ENCODE results near the gene GSC. TPM values are rescaled to one million over a fixed set of nuclear protein-coding genes. Genes with fewer than 3 reads are reported as not detected.
"Not testable (repeated sequence)": the region's sequence is repeated elsewhere in the genome, so short reads cannot be mapped to it uniquely, and the experiment has no call there.

The GSC gene
- total RNA-seq, 2 experiments from 2014 or later: not detected

DNA sequence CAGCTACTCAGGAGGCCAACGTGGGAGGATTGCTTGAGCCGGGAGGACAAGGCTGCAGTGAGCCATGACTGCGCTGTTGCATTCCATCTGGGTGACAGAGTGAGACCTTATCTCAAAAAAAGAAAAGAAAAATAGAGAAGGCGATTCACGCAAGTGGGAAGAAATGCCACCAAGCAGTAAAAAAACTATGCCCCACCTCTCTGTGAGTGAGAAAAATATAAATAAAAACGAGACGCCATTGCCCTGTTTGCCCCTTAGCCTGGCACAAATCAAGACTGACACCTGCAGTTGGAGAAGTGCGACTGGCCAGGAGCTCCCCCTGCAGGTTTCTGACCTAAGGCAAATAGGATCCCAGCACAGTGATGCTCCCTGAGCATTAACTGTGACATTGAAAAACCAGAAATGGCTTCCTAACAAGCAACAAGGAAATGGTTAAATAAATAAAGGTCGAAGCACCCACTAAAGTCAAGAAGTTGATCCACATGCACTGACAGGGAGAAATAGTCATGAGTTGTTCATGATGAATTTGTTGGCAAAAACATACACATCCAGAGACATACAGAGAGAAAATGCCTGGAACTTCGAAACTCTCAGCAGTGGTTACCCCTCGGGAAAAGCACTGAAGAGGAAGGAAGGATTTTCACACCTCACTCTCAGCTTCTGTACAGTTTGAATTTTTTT lies 21.1 kb downstream of the GSC start:
- Histone ChIP-seq H2AFZ (ENCODE audit: low read length) (no peak overlapping the region), H3K4me2 (ENCODE audit: low read length) (no peak overlapping the region), H3K27ac (ENCODE audit: low read depth, low read length, poor library complexity, severe bottlenecking) (no peak overlapping the region), H3K36me3 (ENCODE audit: insufficient read depth, low read length) (no peaks in the 10 kb centered on the region), H3K9me2 (ENCODE audit: insufficient read depth, low read length) (no peaks in the 10 kb centered on the region), H3K79me2 (ENCODE audit: insufficient read depth, low read depth, low read length) (no peaks in the 10 kb centered on the region), H3K4me1 (ENCODE audit: insufficient read depth, low read length, poor library complexity, severe bottlenecking) (no peaks in the 10 kb centered on the region), H3K4me3 (ENCODE audit: low read depth, low read length, poor library complexity, severe bottlenecking) (no peak overlapping the region), H4K20me1 (ENCODE audit: insufficient read depth, low read length) (no peaks in the 10 kb centered on the region), H3K9me3 (ENCODE audit: low read length) (no peaks in the 10 kb centered on the region)
- intact Hi-C loops (cut with micrococcal nuclease; ENCODE audit: unreplicated experiment): no loop called here
- peak; percentile 46 for DNase-seq (ENCODE audit: low spot score)
- POLR2A ChIA-PET: interaction anchor here (0.6 to 0.7 kb wide), 3 partner anchors 18 to 802 kb away, joined by 3 to 5 read pairs (median 3); no protein-coding TSS in a partner anchor
- no TSS peak for BruUV-seq (replicated peaks)
- CTCF ChIA-PET (ENCODE audit: unreplicated experiment): no interaction called here
- TF ChIP-seq, protein P1, sequence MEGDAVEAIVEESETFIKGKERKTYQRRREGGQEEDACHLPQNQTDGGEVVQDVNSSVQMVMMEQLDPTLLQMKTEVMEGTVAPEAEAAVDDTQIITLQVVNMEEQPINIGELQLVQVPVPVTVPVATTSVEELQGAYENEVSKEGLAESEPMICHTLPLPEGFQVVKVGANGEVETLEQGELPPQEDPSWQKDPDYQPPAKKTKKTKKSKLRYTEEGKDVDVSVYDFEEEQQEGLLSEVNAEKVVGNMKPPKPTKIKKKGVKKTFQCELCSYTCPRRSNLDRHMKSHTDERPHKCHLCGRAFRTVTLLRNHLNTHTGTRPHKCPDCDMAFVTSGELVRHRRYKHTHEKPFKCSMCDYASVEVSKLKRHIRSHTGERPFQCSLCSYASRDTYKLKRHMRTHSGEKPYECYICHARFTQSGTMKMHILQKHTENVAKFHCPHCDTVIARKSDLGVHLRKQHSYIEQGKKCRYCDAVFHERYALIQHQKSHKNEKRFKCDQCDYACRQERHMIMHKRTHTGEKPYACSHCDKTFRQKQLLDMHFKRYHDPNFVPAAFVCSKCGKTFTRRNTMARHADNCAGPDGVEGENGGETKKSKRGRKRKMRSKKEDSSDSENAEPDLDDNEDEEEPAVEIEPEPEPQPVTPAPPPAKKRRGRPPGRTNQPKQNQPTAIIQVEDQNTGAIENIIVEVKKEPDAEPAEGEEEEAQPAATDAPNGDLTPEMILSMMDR (conservative IDR thresholded peaks at IDR 0.05; ENCODE audit: low read length): peak; percentile 83
- no peak for TF ChIP-seq EZH2phosphoT487 (IDR thresholded peaks at IDR 0.05; ENCODE audit: borderline replicate concordance, low read depth, low read length)

DNA sequence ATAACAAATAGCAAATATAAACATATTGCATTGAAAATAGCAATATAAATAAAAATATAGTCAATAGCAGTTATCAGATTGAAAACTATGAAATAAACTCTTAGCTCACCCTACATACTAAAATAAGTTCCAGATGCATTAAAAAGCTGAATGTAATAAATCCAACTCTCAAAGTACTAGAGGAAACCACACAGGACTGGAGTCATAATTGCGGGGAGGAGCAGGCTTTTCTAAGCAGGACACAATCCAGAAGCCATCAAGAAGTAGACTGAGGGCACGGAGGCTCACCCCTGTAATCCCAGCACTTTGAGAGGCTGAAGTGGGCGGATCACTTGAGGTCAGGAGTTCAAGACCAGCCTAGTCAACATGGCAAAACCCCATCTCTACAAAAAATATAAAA lies 22.2 kb downstream of the GSC start:
- CTCF ChIA-PET (ENCODE audit: unreplicated experiment): no interaction called here
- H2AFZ ChIP-seq (ENCODE audit: low read length): no peak overlapping the region
- no peaks in the 10 kb centered on the region for H3K36me3 ChIP-seq (ENCODE audit: insufficient read depth, low read length)
- H4K20me1 ChIP-seq (ENCODE audit: insufficient read depth, low read length): no peaks in the 10 kb centered on the region
- POLR2A ChIA-PET: interaction anchor here (0.8 kb wide), 1 partner anchor 12 kb away, joined by 4 read pairs; no protein-coding TSS in a partner anchor
- no peaks in the 10 kb centered on the region for H3K4me1 ChIP-seq (ENCODE audit: insufficient read depth, low read length, poor library complexity, severe bottlenecking)
- BruUV-seq (replicated peaks): no TSS peak
- no peak overlapping the region for H3K27ac ChIP-seq (ENCODE audit: low read depth, low read length, poor library complexity, severe bottlenecking)
- no peak for TF ChIP-seq EZH2phosphoT487 (IDR thresholded peaks at IDR 0.05; ENCODE audit: borderline replicate concordance, low read depth, low read length)
- TF ChIP-seq, protein P1 (conservative IDR thresholded peaks at IDR 0.05; ENCODE audit: low read length): no peak
- intact Hi-C loops (cut with micrococcal nuclease; ENCODE audit: unreplicated experiment): no loop called here
- H3K9me2 ChIP-seq (ENCODE audit: insufficient read depth, low read length): no peaks in the 10 kb centered on the region
- H3K4me2 ChIP-seq (ENCODE audit: low read length): no peak overlapping the region
- no peak for DNase-seq (ENCODE audit: low spot score)
- H3K9me3 ChIP-seq (ENCODE audit: low read length): no peaks in the 10 kb centered on the region
- no peak overlapping the region for H3K4me3 ChIP-seq (ENCODE audit: low read depth, low read length, poor library complexity, severe bottlenecking)
- H3K79me2 ChIP-seq (ENCODE audit: insufficient read depth, low read depth, low read length): no peaks in the 10 kb centered on the region

DNA sequence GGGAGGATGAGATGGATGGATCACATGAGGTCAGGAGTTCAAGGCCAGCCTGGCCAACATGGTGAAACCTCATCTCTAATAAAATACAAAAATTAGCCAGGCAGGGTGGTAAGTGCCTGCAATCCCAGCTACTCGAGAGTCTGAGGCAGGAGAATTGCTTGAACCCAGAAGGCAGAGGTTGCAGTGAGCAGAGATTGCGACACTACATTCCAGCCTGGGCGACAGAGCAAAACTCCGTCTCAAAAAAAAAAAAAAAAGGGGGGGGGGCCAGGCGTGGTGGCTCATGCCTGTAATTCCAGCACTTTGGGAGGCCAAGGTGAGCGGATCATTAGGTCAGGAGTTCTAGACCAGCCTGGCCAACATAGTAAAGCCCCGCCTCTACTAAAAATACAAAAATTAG lies 22.8 kb downstream of the GSC start:
- DNase-seq (ENCODE audit: low spot score); CTCF ChIA-PET (ENCODE audit: unreplicated experiment): not testable (repeated sequence)
- POLR2A ChIA-PET: interaction anchor here (0.8 kb wide), 1 partner anchor 13 kb away, joined by 4 read pairs; no protein-coding TSS in a partner anchor

More for the DNA sequence above, 22.8 kb downstream of the GSC start:
- H3K36me3 ChIP-seq (ENCODE audit: insufficient read depth, low read length); H3K9me3 ChIP-seq (ENCODE audit: low read length); H4K20me1 ChIP-seq (ENCODE audit: insufficient read depth, low read length); H3K4me1 ChIP-seq (ENCODE audit: insufficient read depth, low read length, poor library complexity, severe bottlenecking); H3K4me2 ChIP-seq (ENCODE audit: low read length); H3K79me2 ChIP-seq (ENCODE audit: insufficient read depth, low read depth, low read length); H3K4me3 ChIP-seq (ENCODE audit: low read depth, low read length, poor library complexity, severe bottlenecking); intact Hi-C loops (cut with micrococcal nuclease; ENCODE audit: unreplicated experiment); BruUV-seq (replicated peaks); H3K9me2 ChIP-seq (ENCODE audit: insufficient read depth, low read length); H3K27ac ChIP-seq (ENCODE audit: low read depth, low read length, poor library complexity, severe bottlenecking); H2AFZ ChIP-seq (ENCODE audit: low read length): not testable (repeated sequence)
